ENCODE data around the gene KDM3B.

KDM3B gene

GRCh38 chr5:138453590-138453989 lies 101.1 kb downstream of the KDM3B start:
- TF ChIP-seq RAD21 (IDR thresholded peaks at IDR 0.05; ENCODE audit: low read depth), result no peak
- TF ChIP-seq MAX (IDR thresholded peaks at IDR 0.05), result no peak
- no peak for TF ChIP-seq TEAD4 (IDR thresholded peaks at IDR 0.05)

- TF ChIP-seq RAD21 (IDR thresholded peaks at IDR 0.05; ENCODE audit: low read depth) (no peak), USF1 (IDR thresholded peaks at IDR 0.05) (no peak), REST (IDR thresholded peaks at IDR 0.05; ENCODE audit: low read depth) (no peak), EP300 (IDR thresholded peaks at IDR 0.05; ENCODE audit: borderline replicate concordance) (no peak), TEAD4 (IDR thresholded peaks at IDR 0.05) (no peak)
These were observed 101.6 kb downstream of the KDM3B start for GRCh38 chr5:138454121-138454520.

GRCh38 chr5:138455232-138455930 lies 102.9 kb downstream of the KDM3B start:
- no peak for TF ChIP-seq RAD21 (IDR thresholded peaks at IDR 0.05; ENCODE audit: low read depth)
- TF ChIP-seq EP300 (IDR thresholded peaks at IDR 0.05; ENCODE audit: borderline replicate concordance), result no peak
- TF ChIP-seq USF1 (IDR thresholded peaks at IDR 0.05), result no peak
- TF ChIP-seq NFIC (IDR thresholded peaks at IDR 0.05), result no peak
- no peak for TF ChIP-seq FOXM1 (IDR thresholded peaks at IDR 0.05; ENCODE audit: borderline replicate concordance, low read depth)
- no peak for TF ChIP-seq REST (IDR thresholded peaks at IDR 0.05; ENCODE audit: low read depth)
- no peak for TF ChIP-seq CEBPB (IDR thresholded peaks at IDR 0.05)
- no peak for TF ChIP-seq YY1 (IDR thresholded peaks at IDR 0.05; ENCODE audit: low read depth)
- no peak for TF ChIP-seq EGR1 (IDR thresholded peaks at IDR 0.05)
- no peak for TF ChIP-seq TEAD4 (IDR thresholded peaks at IDR 0.05)
- no peak for TF ChIP-seq TAF1 (IDR thresholded peaks at IDR 0.05; ENCODE audit: low read depth)
- TF ChIP-seq TCF12 (IDR thresholded peaks at IDR 0.05; ENCODE audit: low read depth), result no peak

GRCh38 chr5:138457531-138458275 lies 105.2 kb downstream of the KDM3B start:
- TF ChIP-seq TCF12 (IDR thresholded peaks at IDR 0.05; ENCODE audit: low read depth), result no peak
- no peak for TF ChIP-seq TAF1 (IDR thresholded peaks at IDR 0.05; ENCODE audit: low read depth)
- no peak for TF ChIP-seq USF1 (IDR thresholded peaks at IDR 0.05)
- no peak for TF ChIP-seq ZBTB7A (IDR thresholded peaks at IDR 0.05; ENCODE audit: low read depth)
- TF ChIP-seq EGR1 (IDR thresholded peaks at IDR 0.05), result no peak
- no peak for TF ChIP-seq CREB1 (IDR thresholded peaks at IDR 0.05; ENCODE audit: low read depth)
- TF ChIP-seq RAD21 (IDR thresholded peaks at IDR 0.05; ENCODE audit: low read depth), result no peak
- TF ChIP-seq EP300 (IDR thresholded peaks at IDR 0.05; ENCODE audit: borderline replicate concordance), result no peak
- no peak for TF ChIP-seq TEAD4 (IDR thresholded peaks at IDR 0.05)
- TF ChIP-seq FOXM1 (IDR thresholded peaks at IDR 0.05; ENCODE audit: borderline replicate concordance, low read depth), result no peak
- TF ChIP-seq MAX (IDR thresholded peaks at IDR 0.05), result no peak
- no peak for TF ChIP-seq CEBPB (IDR thresholded peaks at IDR 0.05)
- no peak for TF ChIP-seq NFIC (IDR thresholded peaks at IDR 0.05)
- TF ChIP-seq YY1 (IDR thresholded peaks at IDR 0.05; ENCODE audit: low read depth), result no peak
- TF ChIP-seq REST (IDR thresholded peaks at IDR 0.05; ENCODE audit: low read depth), result no peak

All from Ishikawa (cell line).